Endometrial microvascular endothelial cells (primary cell): ENCODE measurements around the gene TRAPPC2L. TPM values are rescaled to one million over a fixed set of nuclear protein-coding genes. Genes with fewer than 3 reads are reported as not detected.
"Not testable (repeated sequence)": the region's sequence is repeated elsewhere in the genome, so short reads cannot be mapped to it uniquely, and the experiment has no call there.

ENCODE experiments used
- in situ Hi-C: cut with HindIII; loops from 2 replicates; pipeline ENCODE4 v1.10.0; 2017; ENCODE audit warnings: low sequenced_read_pairs, low pct_unique_long_range_greater_than_20kb; ENCODE audit errors: inconsistent ontology term
- total RNA-seq: library from RNA; depleted of rRNA; stranded (reverse); fragments of >200 nt; gene quantifications from one replicate; pipeline ENCODE4 v1.2.3, GENCODE V29; 2015; ENCODE audit errors: inconsistent ontology term

The TRAPPC2L gene
- total RNA-seq, 1 donor from 2014 or later: 54.1 TPM

- in situ Hi-C loops: no loop called here
These were observed 26.4 kb downstream of the TRAPPC2L start for GRCh38 chr16:88883117-88883895.

- in situ Hi-C loops: no loop called here
These were observed 27.0 kb downstream of the TRAPPC2L start for GRCh38 chr16:88883946-88884345.

GRCh38 chr16:88884569-88885271 lies 27.8 kb downstream of the TRAPPC2L start:
- in situ Hi-C loops: no loop called here

DNA sequence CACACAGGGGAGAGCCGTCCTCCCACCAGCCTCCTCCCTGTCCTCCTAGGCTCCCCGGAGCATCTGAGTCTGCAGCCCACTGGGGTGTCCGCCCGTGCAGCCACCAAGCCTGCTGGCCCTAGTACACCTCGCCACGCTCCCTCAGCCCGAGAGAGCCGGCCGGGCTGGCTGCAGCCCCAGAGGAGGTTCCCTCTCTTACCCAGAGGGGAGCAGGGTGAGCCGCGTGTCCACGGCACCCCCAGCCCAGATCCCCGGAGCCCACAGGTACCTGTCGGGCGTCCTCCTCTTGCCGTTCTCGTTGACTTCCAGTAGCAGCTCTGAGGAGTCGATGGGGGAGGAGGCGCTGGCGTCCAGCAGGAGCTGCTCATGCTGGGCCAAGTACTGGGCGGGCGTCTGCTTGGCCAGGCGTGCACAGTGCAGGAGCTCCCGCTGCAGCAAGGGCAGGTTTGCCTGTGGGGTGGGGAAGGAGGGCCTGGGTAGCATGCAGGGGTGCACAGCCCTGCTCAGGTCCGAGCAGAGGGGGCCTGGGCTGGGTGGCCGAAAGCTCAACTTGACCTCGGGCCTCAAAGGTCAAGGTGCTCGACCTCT lies 28.9 kb downstream of the TRAPPC2L start:
- in situ Hi-C loops: no loop called here

DNA sequence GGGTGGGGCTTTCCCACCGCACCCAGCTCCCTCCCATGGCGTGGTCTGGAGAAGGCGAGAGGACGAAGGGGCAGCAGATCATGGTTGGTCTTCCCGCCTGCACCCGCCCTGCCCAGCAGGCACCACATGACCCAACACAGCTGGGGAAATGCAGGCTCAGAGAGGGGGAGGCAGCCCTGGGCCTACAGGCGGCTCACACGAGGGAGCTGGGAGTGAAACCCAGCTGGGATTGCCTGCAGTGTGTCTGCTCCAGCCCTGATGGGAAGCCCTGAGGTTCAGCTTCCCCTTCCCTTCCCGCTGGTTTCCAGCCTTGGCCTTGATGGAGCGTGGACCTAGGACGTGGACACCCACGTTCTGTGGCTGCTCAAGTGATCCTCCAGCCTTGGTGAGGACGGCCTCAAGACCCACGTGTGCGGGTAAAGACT lies 29.5 kb downstream of the TRAPPC2L start:
- in situ Hi-C loops: no loop called here

GRCh38 chr16:88886845-88887521 lies 30.1 kb downstream of the TRAPPC2L start:
- in situ Hi-C loops: no loop called here

DNA sequence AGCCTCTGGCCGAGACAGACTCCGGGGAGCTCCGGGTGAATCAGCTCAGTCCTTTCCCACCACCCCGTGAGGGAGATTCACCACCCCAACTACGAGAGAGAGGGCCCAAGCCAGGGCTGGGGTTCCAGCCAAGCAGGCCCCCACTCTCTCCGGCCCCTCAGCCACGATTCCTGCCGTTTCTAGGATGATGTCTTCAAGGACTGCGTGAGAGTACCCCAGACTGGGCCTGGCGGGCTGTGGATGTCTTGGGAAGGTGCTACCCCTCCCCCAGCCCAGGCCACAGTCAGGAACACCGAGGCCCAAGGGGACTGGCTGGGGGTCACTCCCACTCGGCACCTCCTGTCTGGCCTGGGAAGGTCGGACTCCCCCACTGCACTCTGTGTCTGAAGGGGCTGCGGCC lies 31.1 kb downstream of the TRAPPC2L start:
- in situ Hi-C loops: no loop called here

GRCh38 chr16:88888461-88889387 lies 31.8 kb downstream of the TRAPPC2L start:
- in situ Hi-C loops: no loop called here

DNA sequence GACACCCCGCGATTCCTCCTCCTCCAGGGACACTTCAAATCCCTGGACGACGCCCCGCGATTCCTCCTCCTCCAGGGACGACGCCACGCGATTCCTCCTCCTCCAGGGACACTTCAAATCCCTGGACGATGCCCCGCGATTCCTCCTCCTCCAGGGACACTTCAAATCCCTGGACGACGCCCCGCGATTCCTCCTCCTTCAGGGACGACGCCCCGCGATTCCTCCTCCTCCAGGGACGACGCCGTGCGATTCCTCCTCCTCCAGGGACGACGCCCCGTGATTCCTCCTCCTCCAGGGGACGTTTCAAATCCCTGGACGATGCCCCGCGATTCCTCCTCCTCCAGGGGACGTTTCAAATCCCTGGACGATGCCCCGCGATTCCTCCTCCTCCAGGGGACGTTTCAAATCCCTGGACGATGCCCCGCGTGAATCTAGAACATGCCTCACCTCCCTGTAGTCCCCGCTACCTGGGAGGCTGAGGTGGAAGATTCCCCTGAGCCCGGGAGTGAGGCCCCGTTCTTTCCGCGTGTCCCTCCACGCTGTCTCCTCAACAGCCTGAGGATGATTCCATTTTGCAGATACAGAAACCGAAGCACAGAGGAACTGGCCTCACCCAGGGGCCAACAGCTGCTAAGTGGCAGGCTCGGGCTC lies 32.9 kb downstream of the TRAPPC2L start:
- in situ Hi-C loops: not testable (repeated sequence)

GRCh38 chr16:88891083-88891482 lies 34.2 kb downstream of the TRAPPC2L start:
- in situ Hi-C loops: no loop called here

GRCh38 chr16:88892065-88892464 lies 35.1 kb downstream of the TRAPPC2L start:
- in situ Hi-C loops: no loop called here

DNA sequence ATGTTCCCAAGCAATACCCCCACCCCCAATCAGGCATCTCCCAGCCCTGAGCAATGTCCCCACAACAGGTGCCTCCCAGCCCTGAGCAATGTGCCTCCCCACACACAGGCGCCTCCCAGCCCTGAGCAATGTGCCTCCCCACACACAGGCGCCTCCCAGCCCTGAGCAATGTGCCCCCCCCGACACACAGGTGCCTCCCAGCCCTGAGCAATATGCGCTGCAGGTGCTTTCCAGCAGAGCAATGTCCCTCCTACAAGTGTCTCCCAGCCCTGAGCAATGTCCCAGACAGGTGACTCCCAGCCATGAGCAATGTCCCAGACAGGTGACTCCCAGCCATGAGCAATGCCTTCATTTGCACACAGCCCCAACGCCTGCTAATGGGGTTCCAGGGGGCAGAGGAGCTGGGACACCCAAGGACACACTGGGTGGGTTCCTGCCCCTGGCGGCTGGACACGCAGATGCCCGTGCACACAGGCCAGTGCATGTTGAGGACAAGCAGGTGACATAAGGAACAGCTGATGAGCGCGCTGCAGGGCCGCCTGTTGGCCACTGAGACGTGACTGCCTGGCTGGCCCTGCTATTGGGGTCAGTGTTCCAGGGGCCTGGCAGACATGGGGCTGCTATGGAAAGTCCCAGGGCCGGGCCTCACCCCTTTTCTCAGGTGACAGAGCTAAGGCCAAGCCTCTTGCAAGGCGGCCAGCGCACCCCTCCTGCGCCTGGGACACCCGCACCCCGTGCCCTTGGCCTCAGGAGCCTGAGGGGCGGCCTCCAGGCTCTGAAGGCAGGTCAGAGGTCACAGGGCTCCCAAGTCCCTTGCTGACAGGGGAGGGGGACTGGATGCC lies 36.4 kb downstream of the TRAPPC2L start:
- in situ Hi-C loops: no loop called here

DNA sequence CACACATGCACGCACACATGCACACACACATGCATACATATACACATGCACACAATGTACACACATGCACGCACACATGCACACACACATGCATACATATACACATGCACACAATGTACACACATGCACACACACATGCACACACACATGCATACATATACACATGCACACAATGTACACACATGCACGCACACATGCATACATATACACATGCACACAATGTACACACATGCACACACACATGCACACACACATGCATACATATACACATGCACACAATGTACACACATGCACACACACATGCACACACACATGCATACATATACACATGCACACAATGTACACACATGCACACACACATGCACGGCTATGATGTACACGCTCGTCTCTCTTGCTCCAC lies 37.3 kb downstream of the TRAPPC2L start:
- in situ Hi-C loops: not testable (repeated sequence)

- in situ Hi-C loops: no loop called here
These were observed 37.9 kb downstream of the TRAPPC2L start for GRCh38 chr16:88894681-88895300.

DNA sequence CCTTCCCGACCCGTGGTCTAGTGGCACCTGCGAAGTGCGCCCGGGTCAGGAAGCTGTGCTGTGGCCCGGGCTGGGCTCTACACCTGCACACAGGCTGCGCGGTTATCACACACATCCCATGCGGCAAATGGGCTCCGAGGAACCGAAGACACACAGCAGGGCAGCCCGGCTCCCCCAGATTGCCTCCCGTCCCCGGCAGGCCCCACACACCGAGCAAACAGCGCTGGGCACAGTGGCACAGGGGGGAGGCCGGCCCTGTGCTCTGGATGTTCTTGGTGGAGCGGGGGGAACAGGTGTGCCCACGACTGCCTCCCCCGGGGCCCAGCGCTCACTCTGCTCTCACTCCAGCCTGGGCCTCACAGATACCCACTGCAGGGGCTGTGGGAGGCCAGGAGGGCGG lies 38.4 kb downstream of the TRAPPC2L start:
- in situ Hi-C loops: no loop called here

GRCh38 chr16:88896238-88897070 lies 39.5 kb downstream of the TRAPPC2L start:
- in situ Hi-C loops: no loop called here
